ENCODE data around the gene GTPBP4.
"Not testable (repeated sequence)": the region's sequence is repeated elsewhere in the genome, so short reads cannot be mapped to it uniquely, and the experiment has no call there.

Gene GTPBP4

GRCh38 chr10:990808-991207 lies 2.6 kb downstream of the GTPBP4 start:
- DNase-seq = no peak

GRCh38 chr10:992467-992866 lies 4.2 kb downstream of the GTPBP4 start:
- DNase-seq = no peak

GRCh38 chr10:992871-993270 lies 4.6 kb downstream of the GTPBP4 start:
- DNase-seq = no peak

- DNase-seq = no peak
Measured at GRCh38 chr10:994836-995558, 6.8 kb downstream of the GTPBP4 start.

DNA sequence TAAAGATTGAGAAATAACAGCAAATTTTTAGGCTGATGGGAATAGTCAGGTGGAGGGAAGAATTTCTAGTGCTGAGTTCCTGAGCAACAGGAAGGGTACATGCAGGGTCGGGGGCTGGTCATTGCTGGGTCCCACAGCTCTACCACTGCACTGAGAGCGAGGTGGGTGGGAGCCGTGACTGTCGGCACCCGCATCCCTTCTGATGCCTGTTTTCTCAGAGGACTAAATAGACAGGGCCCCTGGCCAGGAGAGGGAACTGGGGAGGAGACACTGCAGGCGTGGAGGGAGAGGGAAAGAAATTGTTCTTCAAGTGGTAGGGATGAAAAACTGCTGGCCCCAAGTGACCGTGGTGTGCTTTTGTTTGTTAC lies 7.3 kb downstream of the GTPBP4 start:
- no peak for DNase-seq

GRCh38 chr10:996031-996430 lies 7.8 kb downstream of the GTPBP4 start:
- DNase-seq = no peak

DNA sequence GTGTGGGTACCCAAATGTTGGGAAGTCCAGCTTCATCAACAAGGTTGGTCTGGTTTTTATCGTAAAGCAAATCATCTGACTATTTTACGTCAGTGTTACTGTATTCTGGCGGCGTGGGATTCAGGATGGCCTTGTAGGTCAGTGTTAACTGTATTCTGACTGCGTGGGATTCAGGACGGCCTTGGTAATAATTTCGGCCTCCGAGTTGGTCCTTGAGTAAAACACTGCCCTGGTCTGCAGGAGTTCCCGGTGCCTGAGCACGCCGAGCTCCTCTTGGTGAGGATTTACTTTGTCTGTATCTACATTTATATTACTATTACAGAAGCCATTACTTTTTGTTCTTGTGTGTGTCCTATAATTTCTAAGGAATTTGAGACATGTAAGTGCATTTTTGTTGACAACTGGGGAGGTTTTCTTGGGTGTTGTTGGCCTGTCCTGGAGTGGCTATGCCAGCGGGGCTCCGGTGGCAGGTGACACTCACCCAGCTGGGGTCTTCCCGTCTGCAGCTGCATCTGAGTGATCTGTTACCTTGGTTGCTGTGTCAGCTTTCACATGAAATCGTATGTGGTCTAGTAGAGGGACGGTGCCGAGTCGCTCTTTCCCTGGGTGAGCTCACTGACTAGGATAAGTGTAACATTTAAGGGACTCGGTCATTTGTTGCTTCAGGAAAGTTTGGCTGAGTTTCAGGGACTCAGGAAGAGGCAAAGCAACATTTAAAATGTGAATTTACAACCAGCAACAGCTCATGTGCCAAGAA lies 9.2 kb downstream of the GTPBP4 start:
- no peak for DNase-seq

- no peak for DNase-seq
Measured at GRCh38 chr10:1002425-1003006, 14.3 kb downstream of the GTPBP4 start.

- no peak for DNase-seq
Measured at GRCh38 chr10:1003884-1004670, 15.8 kb downstream of the GTPBP4 start.

GRCh38 chr10:1006573-1006972 lies 18.3 kb downstream of the GTPBP4 start:
- DNase-seq = no peak

DNA sequence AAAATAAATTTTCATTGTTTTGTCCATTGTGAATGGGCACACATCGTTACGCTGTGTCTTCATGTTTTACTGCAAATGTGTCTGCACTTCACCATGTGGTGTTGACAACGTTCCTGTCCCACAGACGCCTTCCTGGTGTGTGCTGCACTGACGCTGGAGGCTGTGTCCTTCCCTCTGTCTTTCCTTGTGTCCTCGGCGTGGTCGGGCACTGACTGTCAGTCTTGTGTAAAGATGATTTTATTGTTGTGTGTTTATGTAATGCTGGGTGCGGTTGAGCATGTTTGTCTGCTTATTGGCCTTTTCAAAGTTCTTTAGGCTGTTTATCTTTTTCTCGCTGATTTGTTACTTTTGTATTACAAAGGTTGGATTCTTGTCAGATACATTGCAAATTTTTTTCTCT lies 19.3 kb downstream of the GTPBP4 start:
- no peak for DNase-seq

- DNase-seq = no peak
Measured at GRCh38 chr10:1009071-1009494, 20.8 kb downstream of the GTPBP4 start.

GRCh38 chr10:1009947-1010346 lies 21.7 kb downstream of the GTPBP4 start:
- not testable (repeated sequence) for DNase-seq

DNA sequence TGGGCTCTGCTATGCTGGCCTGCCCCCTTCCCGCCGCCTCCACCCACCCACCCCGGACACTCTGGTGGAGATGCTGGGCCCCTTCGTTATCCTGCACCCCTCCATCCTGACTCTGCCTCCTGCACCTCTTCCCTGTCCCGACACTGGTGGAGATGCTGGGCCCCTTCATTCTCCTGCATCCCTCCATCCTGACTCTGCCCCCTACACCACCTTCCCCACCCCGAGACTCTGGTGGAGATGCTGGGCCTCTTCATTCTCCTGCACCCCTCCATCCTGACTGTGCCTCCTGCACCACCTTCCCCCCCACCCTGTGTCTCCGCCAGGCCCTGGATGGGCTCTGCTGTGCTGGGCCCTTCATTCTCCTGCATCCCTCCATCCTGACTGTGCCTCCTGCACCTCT lies 22.5 kb downstream of the GTPBP4 start:
- no peak for DNase-seq

- DNase-seq = no peak
Measured at GRCh38 chr10:1011696-1012095, 23.5 kb downstream of the GTPBP4 start.

GRCh38 chr10:1015688-1016087 lies 27.5 kb downstream of the GTPBP4 start:
- DNase-seq = no peak

GRCh38 chr10:1019362-1019761 lies 31.1 kb downstream of the GTPBP4 start:
- DNase-seq = no peak

- no peak for DNase-seq
Measured at GRCh38 chr10:1020460-1020859, 32.2 kb downstream of the GTPBP4 start.

GRCh38 chr10:1020958-1021357 lies 32.7 kb downstream of the GTPBP4 start:
- no peak for DNase-seq

GRCh38 chr10:1022413-1022812 lies 34.2 kb downstream of the GTPBP4 start:
- DNase-seq = no peak

DNA sequence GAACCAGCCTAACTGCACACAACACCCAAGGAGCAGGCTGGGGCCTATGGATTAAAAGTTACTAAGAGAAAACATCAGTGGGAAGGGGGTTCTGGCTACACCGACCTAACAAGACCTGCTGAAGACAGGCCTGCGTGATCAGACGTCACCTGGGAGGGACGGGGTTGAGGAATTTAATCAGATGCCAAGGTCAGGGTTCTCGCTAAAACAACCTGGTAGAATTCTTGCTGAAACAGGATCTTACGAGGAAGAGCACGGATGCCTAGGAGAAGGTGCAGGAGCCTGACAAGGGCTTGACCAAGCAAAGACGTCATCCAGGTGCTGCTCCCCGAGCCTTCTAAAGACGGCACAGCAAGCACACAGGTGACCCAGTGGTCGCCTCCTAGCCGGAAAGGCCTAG lies 35.9 kb downstream of the GTPBP4 start:
- DNase-seq = no peak

DNA sequence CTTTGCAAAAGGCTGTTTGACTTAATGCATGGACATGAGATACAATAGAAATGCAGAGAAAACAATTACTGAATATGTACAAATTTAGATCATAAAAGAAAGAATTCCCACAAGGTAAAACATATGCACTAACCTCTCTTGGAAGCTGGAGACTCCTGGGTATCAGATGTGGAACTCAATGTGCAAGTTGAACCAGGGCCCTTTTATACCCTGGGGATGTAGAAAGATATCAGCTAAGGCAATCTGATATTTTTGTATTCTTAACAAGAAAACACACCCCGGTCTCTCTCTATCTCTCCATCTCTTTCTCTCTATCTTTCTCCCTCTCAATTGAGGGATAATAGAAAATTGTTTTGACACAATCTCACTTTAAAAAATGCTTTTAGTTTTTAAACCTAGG lies 37.4 kb downstream of the GTPBP4 start, which contains the start of gene IDI2:
Gene IDI2 (minus strand): TSS at position 177 of the 400 bp plus-strand sequence. CDS start 1,136 bp downstream, outside the sequence.
- DNase-seq = no peak

DNA sequence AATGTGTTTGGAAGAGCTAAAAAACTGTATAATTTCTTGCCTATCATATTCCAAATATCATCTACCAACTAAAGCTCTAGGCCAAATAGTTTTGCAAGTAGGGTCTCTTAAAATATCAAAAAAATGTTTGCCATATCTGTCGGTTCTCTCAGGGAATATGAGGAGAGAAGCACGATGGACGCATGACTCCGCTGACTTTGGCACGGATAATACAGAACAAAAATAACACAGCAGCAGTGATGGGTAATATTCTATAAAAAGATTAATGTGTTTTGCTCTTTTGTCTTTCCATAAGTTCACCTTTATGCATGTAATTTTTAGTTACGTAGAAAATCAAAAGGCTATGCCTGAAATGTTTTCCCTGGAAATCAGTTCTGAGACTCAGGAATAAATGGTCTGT lies 38.3 kb downstream of the GTPBP4 start:
- no peak for DNase-seq

Measured in fibroblast of skin of scalp (primary cell).